WTC11 (cell line): ENCODE measurements around the gene CYP4F22. TPM values are rescaled to one million over a fixed set of nuclear protein-coding genes. Genes with fewer than 3 reads are reported as not detected.

ENCODE experiments used
- ATAC-seq: fragments of 200-7000 bp; cut with Tn5 transposase; 2 replicates; pipeline ENCODE4 v1.10.0; 2021; ENCODE audit warnings: mild to moderate bottlenecking, moderate library complexity
- CTCF ChIA-PET: fragments of 300-600 bp; sonication (Branson Sonifier 250); formaldehyde crosslinking; loops from one replicate; lab custom pipeline; 2021; ENCODE audit warnings: antibody characterized with exemption; lab: Charles Lee
- POLR2A ChIA-PET: fragments of 350-600 bp; sonication (Branson Sonifier 250); formaldehyde crosslinking; loops from one replicate; lab custom pipeline; 2021; ENCODE audit warnings: antibody characterized with exemption; lab: Charles Lee
- DNase-seq: peaks from one replicate; pipeline ENCODE4 v3.0.0; 2021; ENCODE audit warnings: low spot score
- H3K27ac Mint-ChIP-seq: 2 replicates; pipeline ENCODE4 v1.8.0; 2021; ENCODE audit warnings: mixed read lengths
- H3K27me3 Mint-ChIP-seq: 2 replicates; pipeline ENCODE4 v1.8.0; 2021; ENCODE audit warnings: low read depth, mild to moderate bottlenecking, moderate library complexity, mixed read lengths
- H3K36me3 Mint-ChIP-seq: 2 replicates; pipeline ENCODE4 v1.8.0; 2021; ENCODE audit warnings: mixed read lengths
- H3K4me1 Mint-ChIP-seq: 2 replicates; pipeline ENCODE4 v1.8.0; 2022; ENCODE audit warnings: mixed read lengths
- H3K4me3 Mint-ChIP-seq: 2 replicates; pipeline ENCODE4 v1.8.0; 2021; ENCODE audit warnings: mild to moderate bottlenecking, moderate library complexity, mixed read lengths
- H3K9me3 Mint-ChIP-seq: 2 replicates; pipeline ENCODE4 v1.8.0; 2021; ENCODE audit warnings: mixed read lengths
- CBFB ChIP-seq: sonication (generic); formaldehyde crosslinking; IDR thresholded peaks from 2 replicates; pipeline ENCODE4 v1.8.1; 2022; ENCODE audit warnings: mild to moderate bottlenecking, low read depth, missing genetic modification reagents
- ETV6 ChIP-seq: sonication (generic); formaldehyde crosslinking; IDR thresholded peaks from 2 replicates; pipeline ENCODE4 v1.8.1; 2022; ENCODE audit warnings: mild to moderate bottlenecking, missing genetic modification reagents
- FOXJ3 ChIP-seq: sonication (generic); formaldehyde crosslinking; IDR thresholded peaks from 2 replicates; pipeline ENCODE4 v1.9.0; 2021; ENCODE audit warnings: missing genetic modification reagents, mild to moderate bottlenecking, borderline replicate concordance
- GTF2I ChIP-seq: fragments of 250-450 bp; sonication (Bioruptor Pico); conservative IDR thresholded peaks from 2 replicates; pipeline ENCODE4 v1.4.0; 2021; ENCODE audit warnings: mild to moderate bottlenecking
- JUN ChIP-seq: sonication (generic); formaldehyde crosslinking; IDR thresholded peaks from 2 replicates; pipeline ENCODE4 v1.8.0; 2023; ENCODE audit warnings: mild to moderate bottlenecking, missing genetic modification reagents
- MYBL2 ChIP-seq: sonication (generic); formaldehyde crosslinking; IDR thresholded peaks from 2 replicates; pipeline ENCODE4 v1.8.1; 2023; ENCODE audit warnings: mild to moderate bottlenecking, moderate library complexity, missing genetic modification reagents
- NR3C1 ChIP-seq: sonication (generic); formaldehyde crosslinking; conservative IDR thresholded peaks from 2 replicates; pipeline ENCODE4 v1.8.1; 2023; ENCODE audit warnings: low read depth, mild to moderate bottlenecking, missing genetic modification reagents
- SMAD4 ChIP-seq: sonication (generic); formaldehyde crosslinking; IDR thresholded peaks from 2 replicates; pipeline ENCODE4 v1.8.0; 2022; ENCODE audit warnings: mild to moderate bottlenecking, missing genetic modification reagents
- total RNA-seq: library from RNA; stranded (reverse); gene quantifications from 3 replicates; pipeline ENCODE4 v1.2.3, GENCODE V29; 2021
- TF ChIP-seq, protein P1 (sequence below): fragments of 250-450 bp; sonication (Bioruptor Pico); conservative IDR thresholded peaks from 2 replicates; pipeline ENCODE4 v1.9.0; 2021; ENCODE audit warnings: mild to moderate bottlenecking
- TF ChIP-seq, protein P2 (sequence below): sonication (generic); formaldehyde crosslinking; IDR thresholded peaks from 2 replicates; pipeline ENCODE4 v1.8.0; 2022; ENCODE audit warnings: mild to moderate bottlenecking, missing genetic modification reagents
- TF ChIP-seq, protein P3 (sequence below): fragments of 250-450 bp; sonication (Bioruptor Pico); IDR thresholded peaks from 2 replicates; pipeline ENCODE4 v1.9.0; 2021; ENCODE audit warnings: mild to moderate bottlenecking
- TF ChIP-seq, protein P4 (sequence below): fragments of 250-450 bp; sonication (Bioruptor Pico); IDR thresholded peaks from 2 replicates; pipeline ENCODE4 v1.9.0; 2021; ENCODE audit warnings: moderate library complexity, mild to moderate bottlenecking, inconsistent platforms, borderline replicate concordance
- TF ChIP-seq, protein P5 (sequence below): sonication (generic); formaldehyde crosslinking; IDR thresholded peaks from 2 replicates; pipeline ENCODE4 v1.8.1; 2023; ENCODE audit warnings: mild to moderate bottlenecking, missing genetic modification reagents, moderate library complexity

The CYP4F22 gene
- total RNA-seq, 1 experiment from 2014 or later = 1.2 TPM

DNA sequence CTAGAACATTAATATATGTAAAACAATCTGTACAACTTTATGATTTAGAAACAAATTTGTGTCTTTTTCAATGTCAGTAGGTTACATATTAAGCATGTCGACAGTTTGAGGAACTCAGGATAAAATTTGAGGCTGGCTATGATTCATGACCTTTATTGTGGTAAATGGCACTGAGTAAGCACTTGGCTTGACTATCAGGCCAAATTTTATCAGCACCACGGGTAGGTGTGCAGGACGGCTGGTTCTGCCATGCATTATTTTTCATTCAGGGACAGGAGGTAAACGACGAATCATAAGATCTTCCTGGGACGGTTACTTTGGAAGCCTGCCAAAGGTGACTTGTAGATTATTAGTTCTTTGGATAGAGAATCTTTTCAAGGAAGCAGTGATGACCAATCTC, 86.7 kb downstream of the CYP4F22 start:
- Mint-ChIP-seq H3K27me3 (peaks cover 12% of the 10 kb centered on the region), H3K4me3 (no peak overlapping the region), H3K4me1 (no peaks in the 10 kb centered on the region), H3K36me3 (peaks cover 26% of the 10 kb centered on the region), H3K9me3 (peaks cover 59% of the 10 kb centered on the region), H3K27ac (no peak overlapping the region)
- ATAC-seq (no peak), DNase-seq (no peak)
- CTCF ChIA-PET = no interaction called here
- POLR2A ChIA-PET = no interaction called here
- TF ChIP-seq NR3C1 (CRISPR knock-in tag) (no peak), ETV6 (CRISPR knock-in tag) (no peak), SMAD4 (CRISPR knock-in tag) (no peak), FOXJ3 (no peak), MYBL2 (CRISPR knock-in tag) (no peak), GTF2I (no peak), JUN (CRISPR knock-in tag) (no peak), CBFB (CRISPR knock-in tag) (no peak)
- TF ChIP-seq, protein P1, sequence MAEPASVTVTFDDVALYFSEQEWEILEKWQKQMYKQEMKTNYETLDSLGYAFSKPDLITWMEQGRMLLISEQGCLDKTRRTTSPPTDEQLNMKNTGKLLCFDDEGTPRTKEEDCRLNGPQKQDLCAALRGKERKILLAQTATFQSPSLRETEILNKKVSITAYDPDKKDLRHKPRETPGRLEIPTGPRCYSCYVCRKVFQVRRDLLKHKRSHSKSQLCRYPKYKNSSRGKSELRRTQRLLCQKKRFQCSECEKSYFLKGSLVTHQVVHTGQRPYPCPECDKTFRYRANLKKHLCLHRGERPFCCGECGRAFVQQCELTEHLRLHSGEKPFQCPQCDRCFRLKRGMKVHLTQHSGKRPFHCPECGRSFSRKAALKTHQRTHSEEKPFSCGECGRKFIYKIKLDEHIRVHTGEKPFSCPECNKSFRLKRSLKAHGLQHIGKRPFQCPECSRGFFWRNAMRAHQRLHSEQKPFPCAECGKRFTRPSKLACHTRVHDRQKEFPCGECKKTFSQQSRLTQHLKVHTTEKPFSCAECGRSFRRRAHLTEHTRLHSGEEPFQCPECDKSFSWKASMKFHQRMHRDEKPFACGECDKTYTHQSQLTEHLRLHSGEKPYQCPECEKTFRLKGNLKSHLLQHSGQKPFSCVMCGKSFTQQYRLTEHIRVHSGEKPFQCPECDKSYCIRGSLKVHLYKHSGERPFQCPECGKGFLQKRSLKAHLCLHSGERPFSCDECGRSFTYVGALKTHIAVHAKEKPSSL (CRISPR knock-in tag) = no peak
- TF ChIP-seq, protein P2, sequence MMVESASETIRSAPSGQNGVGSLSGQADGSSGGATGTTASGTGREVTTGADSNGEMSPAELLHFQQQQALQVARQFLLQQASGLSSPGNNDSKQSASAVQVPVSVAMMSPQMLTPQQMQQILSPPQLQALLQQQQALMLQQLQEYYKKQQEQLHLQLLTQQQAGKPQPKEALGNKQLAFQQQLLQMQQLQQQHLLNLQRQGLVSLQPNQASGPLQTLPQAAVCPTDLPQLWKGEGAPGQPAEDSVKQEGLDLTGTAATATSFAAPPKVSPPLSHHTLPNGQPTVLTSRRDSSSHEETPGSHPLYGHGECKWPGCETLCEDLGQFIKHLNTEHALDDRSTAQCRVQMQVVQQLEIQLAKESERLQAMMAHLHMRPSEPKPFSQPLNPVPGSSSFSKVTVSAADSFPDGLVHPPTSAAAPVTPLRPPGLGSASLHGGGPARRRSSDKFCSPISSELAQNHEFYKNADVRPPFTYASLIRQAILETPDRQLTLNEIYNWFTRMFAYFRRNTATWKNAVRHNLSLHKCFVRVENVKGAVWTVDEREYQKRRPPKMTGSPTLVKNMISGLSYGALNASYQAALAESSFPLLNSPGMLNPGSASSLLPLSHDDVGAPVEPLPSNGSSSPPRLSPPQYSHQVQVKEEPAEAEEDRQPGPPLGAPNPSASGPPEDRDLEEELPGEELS (CRISPR knock-in tag) = no peak
- TF ChIP-seq, protein P3, sequence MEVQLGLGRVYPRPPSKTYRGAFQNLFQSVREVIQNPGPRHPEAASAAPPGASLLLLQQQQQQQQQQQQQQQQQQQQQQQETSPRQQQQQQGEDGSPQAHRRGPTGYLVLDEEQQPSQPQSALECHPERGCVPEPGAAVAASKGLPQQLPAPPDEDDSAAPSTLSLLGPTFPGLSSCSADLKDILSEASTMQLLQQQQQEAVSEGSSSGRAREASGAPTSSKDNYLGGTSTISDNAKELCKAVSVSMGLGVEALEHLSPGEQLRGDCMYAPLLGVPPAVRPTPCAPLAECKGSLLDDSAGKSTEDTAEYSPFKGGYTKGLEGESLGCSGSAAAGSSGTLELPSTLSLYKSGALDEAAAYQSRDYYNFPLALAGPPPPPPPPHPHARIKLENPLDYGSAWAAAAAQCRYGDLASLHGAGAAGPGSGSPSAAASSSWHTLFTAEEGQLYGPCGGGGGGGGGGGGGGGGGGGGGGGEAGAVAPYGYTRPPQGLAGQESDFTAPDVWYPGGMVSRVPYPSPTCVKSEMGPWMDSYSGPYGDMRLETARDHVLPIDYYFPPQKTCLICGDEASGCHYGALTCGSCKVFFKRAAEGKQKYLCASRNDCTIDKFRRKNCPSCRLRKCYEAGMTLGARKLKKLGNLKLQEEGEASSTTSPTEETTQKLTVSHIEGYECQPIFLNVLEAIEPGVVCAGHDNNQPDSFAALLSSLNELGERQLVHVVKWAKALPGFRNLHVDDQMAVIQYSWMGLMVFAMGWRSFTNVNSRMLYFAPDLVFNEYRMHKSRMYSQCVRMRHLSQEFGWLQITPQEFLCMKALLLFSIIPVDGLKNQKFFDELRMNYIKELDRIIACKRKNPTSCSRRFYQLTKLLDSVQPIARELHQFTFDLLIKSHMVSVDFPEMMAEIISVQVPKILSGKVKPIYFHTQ (CRISPR knock-in tag) = no peak
- TF ChIP-seq, protein P4, sequence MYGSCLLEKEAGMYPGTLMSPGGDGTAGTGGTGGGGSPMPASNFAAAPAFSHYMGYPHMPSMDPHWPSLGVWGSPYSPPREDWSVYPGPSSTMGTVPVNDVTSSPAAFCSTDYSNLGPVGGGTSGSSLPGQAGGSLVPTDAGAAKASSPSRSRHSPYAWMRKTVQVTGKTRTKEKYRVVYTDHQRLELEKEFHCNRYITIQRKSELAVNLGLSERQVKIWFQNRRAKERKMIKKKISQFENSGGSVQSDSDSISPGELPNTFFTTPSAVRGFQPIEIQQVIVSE = no peak
- TF ChIP-seq, protein P5, sequence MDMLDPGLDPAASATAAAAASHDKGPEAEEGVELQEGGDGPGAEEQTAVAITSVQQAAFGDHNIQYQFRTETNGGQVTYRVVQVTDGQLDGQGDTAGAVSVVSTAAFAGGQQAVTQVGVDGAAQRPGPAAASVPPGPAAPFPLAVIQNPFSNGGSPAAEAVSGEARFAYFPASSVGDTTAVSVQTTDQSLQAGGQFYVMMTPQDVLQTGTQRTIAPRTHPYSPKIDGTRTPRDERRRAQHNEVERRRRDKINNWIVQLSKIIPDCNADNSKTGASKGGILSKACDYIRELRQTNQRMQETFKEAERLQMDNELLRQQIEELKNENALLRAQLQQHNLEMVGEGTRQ (CRISPR knock-in tag) = no peak

Other genes with a start within 250 kb of the CYP4F22 start
- gene BRD4, start 176.0 kb upstream of the CYP4F22 start, total RNA-seq = 127 to 130 TPM (median 128 TPM) in 3 replicates
- 49.1 to 65.9 TPM (median 51.3 TPM) in 3 replicates for gene AKAP8, start 128.7 kb upstream of the CYP4F22 start, total RNA-seq
- gene AKAP8L, start 89.5 kb upstream of the CYP4F22 start, total RNA-seq = 184 to 231 TPM (median 184 TPM) in 3 replicates
- 37.6 to 43.9 TPM (median 40.6 TPM) in 3 replicates for gene WIZ, start 58.6 kb upstream of the CYP4F22 start, total RNA-seq
- 1.2 to 2.3 TPM (median 1.6 TPM) in 3 replicates for gene RASAL3, start 44.0 kb upstream of the CYP4F22 start, total RNA-seq
- not detected in 3 replicates for gene PGLYRP2, start 29.0 kb upstream of the CYP4F22 start, total RNA-seq
- gene CYP4F8, start 106.7 kb downstream of the CYP4F22 start, total RNA-seq = not detected in 3 replicates
- 0.04 to 0.14 TPM (median 0.05 TPM) in 3 replicates for gene CYP4F3, start 132.4 kb downstream of the CYP4F22 start, total RNA-seq
- not detected in 3 replicates for gene CYP4F12, start 164.6 kb downstream of the CYP4F22 start, total RNA-seq
- not detected in 3 replicates for gene OR10H2, start 219.5 kb downstream of the CYP4F22 start, total RNA-seq
- gene OR10H3, start 229.5 kb downstream of the CYP4F22 start, total RNA-seq = not detected in 3 replicates